Medulla oblongata (tissue), 1 donor: ENCODE measurements around the gene ZFAND3.
"Not testable (repeated sequence)": the region's sequence is repeated elsewhere in the genome, so short reads cannot be mapped to it uniquely, and the experiment has no call there.

Source experiments
- DNase-seq: peaks from one replicate; pipeline ENCODE4 v3.0.0-alpha.2; 2015; ENCODE audit errors: extremely low spot score

The ZFAND3 gene

DNA sequence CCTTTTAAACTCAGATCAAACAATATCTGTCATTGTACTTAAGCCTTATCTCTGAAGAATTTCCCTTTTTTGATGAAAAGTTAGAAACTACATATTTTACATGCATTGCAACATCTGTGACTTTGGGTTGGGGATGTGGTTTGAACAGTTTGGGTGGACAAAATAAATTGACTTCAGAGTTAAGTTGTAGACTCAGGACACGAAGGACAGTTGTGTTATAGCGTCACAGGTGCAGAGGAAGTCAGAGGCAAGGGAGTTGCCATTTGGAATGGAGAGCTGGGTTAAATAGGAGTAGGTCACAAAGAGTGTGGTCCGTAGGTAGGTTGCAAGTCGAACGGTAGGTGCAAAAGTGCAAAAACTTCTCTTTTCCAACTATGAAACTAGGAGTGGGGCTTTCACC lies 46.0 kb downstream of the ZFAND3 start:
- no peak for DNase-seq

DNA sequence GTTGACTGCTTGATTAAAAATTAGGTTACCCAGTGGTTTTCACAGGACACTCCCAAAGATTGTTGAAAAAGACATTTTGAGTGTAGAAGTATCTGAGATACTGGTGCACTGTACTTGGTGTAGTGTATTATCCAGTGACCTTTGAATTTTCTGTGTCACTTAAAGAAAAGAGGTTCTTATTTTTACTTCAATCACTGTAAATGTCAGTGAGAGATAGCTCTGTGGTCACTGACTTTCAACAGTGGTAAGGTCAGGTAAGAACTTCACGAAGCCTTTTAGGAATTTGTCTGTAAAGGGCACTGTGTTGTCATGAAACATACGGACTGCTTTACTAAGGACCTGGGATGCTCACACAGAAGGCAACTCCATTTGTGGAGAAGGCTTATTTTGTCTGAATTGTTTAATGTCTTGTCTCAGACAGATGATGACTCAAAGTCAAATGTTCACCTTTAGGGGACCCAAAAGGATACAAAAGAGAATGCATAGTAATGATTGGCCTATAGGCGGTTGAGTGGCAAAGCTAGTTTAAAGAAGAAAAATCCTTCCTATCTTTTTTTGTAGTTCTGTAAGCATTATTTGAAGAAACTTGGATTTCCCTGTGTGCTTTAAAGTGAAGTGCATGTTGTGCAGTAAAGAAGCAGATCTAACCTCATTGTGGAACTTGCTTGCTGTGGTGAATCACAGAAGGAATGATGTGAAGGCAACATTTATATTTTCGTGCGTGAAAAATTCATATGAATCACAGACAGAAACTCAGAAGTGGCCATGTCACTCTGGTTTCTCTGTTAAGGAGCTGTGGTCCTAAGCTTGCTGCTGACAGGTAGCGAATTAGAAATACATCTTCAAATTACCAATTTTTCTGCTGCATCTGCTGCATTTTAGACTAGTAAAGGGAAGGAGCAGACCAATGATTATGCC lies 47.3 kb downstream of the ZFAND3 start:
- DNase-seq = no peak

DNA sequence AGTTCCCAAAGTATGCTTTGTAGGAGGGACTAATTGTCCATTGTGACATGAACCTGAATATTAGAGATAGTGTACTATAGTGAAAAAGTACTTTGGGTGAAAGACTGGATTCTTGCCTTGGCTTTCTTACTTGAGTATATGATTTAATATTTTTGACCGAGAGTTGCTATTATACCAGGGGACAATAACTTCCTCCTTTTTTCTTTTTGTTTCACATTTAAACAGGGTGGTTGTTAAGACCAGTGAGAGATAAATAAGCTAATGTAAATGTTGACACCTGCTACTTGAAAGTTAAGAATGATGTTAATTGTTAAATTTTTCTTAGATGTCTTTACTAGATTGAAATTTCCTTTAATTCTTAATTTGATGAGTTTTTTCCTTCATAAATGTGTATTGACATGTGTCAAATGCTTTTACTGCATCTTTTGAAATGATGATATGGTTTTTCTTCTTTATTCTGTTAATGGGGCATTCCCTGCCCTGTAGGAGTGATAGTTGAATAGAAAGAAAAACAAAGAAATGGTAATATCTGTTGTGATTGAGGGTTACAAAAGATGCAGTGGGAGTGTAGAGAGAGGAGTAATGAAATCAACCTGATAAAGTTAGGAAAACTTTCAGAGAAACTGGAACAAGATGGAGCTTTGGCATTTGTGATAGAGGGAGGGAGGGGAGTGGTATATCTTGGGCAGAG lies 48.4 kb downstream of the ZFAND3 start:
- DNase-seq = no peak

DNA sequence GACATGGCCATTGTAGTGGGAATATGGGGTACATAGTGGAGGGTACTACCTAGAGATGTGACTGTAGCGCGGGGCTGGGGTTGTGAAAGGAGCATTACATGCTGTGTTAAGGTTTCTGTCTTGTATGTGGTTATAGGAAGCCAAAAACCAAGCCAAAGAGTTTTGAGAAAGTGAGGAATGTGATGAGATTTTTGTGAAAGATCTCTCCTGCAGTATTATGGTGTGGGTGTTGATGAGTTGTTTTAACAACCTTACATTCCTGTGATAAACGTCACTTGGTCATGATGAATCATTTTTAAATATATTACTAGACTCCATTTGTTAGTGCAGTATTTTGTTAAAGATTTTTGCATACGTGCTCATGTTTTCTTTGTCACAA lies 48.9 kb downstream of the ZFAND3 start:
- no peak for DNase-seq

DNA sequence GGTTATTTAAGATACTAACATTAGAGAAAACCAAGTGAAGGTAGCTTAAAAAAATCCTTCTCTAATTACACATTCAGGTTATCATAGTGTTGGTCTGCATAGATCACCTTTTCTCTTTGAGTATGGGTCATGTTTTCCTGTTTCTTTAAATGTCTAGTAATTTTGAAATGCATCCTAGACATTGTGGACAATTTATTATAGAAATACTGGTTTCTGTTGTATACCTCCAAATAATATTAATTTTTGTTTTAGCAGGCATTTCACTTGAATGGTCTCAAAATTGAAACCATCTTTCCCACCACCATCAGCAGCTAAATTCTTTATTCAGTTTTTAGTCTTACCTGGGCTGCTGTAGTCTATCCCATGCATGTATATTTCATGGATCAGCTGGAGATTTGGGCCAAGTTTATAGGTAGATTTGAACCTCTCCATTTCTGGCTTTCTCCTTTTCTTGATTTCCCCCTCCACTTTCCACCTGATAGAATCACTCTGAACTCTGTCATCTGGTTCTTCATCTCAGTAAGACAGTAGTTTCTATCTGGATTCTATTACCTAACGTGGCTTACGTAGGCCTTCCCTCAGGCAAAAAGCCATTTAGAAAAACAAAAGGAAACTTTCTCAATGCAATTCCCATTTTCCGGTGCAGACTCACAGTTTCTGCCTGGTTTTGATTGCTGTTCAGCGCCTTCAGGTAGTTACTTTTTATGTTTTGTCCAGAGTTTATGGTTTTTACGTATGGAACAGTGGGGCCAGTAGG lies 52.3 kb downstream of the ZFAND3 start:
- no peak for DNase-seq

DNA sequence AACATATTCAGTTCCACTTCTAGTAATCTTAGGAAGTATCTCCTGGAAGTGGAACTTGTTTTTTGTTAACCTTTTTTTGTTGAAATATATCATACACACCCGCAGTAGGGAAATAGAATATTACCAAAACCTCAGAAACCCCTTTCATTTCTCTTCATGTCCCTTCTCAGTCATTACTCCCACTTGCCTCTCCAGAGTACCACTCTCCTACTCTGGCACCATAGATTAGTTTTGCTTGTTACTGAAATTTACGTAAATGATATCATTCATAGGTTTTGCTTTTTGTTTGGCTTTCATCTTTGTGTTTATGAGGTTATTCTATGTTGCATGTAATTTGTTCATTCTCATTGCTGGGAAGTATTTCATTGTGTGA lies 52.8 kb downstream of the ZFAND3 start:
- no peak for DNase-seq

DNA sequence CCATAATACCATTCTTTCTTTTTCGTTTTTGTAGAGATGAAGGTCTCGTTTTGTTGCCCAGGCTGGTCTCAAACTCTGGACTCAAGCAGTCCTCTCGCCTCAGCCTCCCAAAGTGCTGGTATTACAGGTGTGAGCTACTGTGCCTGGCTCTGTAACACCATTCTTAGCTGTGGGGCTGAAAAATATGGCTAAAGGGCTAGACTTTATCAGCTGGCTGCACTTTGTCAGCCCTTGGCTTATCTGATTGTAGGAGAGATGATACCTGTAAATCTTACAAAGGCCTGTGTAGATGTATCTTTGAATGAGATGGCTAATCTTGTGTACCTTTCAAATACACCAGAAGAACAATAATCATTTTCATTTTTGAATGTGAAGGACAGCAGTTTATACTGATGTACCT lies 55.2 kb downstream of the ZFAND3 start:
- no peak for DNase-seq

DNA sequence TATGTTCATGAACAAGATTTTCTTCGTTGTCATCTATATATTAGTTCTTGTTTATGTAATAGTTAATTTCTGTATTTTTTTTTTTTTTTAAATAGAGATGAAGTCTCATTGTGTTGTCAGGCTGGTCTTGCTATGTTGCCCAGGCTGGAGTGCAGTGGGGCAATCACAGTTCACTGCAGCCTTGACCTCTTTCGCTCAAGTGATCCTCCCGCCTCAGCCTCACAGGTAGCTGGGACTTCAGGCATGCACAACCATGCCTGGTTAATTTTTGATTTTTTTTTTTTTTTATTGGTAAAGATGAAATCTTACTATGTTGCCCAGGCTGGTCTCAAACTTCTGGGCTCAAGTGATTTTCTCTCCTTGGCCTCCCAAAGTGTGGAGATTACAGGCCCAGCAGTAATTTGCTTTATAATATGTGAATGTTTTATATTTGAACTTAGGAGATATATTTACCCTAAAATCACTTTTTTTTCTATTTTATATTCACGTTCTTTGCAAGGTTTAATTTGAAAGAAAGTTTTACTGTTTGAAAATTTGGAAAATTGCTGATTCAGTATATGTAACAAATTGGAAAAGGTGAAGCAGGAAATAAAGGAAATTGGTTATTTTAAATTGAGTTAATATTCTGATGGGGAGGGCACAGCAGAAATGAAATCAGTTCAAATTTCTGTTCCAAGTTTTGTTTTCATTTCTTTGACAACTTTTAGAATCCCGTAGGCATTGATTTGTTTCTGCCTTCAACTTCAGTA lies 56.2 kb downstream of the ZFAND3 start:
- no peak for DNase-seq

DNA sequence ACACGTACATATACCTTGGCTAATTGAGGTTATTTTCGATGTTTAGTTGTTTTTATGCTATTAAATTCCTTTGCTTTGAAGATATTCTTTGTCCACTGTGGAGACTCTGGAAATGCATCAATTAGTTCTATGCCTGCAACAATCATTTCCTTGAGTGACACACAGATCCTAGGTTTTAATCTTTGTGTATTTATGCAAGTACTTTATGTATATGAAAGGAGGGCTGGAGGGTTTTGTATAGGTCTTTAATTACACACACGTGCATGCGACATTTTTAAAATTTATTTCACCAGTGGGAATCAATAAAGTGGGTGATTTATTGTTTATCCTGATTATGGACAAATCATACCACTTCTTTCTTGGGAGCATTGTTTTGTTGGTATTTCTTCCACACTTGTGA lies 57.3 kb downstream of the ZFAND3 start:
- DNase-seq = no peak

DNA sequence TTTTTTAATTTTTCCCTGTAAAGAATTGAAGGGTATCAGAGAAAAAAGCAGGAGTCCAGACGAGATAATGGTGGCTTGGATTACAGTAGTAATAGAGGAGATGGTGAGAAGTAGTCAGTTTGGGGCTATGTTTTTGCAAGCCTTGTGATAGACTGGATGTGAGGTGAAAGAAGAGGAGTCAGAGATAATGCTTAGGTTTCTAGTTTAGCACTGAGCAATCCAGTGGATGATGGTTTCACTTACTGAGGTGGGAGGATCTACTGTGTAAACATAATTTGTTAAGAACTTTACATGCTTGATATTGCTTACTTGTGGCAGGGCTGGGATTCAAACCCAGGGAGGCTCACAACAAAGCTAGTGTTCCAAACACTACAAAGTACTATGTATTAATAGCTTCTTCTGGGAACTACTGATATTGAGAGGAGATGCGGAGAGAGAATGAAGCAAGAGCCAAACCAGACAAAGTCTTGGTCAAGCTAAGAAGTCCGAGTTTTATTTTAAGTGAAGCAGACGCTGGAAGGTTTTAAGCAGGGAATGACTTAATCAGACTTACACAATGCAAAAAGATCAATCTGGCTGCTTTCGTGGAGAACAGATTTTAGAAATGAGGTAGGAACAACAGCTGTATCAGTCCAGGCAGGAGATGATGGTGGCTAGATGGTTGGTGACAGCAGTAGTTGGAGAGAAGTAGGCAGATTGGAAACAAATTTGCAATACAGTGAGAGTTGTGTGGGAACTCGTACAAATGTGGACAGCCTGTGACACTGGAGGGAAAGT lies 58.0 kb downstream of the ZFAND3 start:
- DNase-seq = no peak

DNA sequence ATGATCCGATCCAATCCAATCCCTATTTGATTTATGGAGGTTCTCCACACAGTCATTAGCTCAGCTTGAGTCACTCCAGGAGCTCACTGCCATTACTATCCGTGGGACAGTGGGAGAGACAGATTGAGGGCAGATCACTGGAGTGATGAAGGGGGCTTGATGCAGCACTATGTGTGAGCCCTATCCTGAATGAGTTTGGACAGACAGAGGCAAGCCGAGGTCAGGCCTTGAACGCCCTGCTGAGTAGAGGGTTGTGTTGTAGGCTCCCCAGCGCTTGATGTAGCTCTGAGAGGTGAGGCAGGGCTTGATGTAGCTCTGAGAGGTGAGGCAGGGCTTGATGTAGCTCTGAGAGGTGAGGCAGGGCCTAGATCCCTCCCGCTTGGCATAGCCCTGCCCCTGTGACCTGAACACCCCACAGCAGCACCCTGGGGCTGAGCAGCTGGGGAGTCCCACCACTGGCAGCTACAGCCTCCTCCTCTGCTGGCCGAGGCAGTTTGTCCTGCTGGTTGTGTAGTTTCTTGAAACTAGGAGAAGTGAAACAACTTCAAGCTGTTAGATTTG lies 58.7 kb downstream of the ZFAND3 start:
- DNase-seq = no peak

DNA sequence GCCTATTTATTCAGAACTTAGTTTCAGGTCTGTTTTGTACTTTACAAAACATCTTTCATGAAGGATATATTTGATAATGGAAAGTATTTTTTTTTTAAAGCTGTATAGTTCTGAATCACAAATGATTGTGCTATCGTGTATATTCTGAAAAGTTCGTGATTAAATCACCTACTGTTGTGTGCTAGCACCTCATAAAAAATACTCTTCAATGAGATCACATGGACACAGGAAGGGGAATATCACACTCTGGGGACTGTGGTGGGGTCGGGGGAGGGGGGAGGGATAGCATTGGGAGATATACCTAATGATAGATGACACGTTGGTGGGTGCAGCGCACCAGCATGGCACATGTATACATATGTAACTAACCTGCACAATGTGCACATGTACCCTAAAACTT lies 61.1 kb downstream of the ZFAND3 start:
- not testable (repeated sequence) for DNase-seq

DNA sequence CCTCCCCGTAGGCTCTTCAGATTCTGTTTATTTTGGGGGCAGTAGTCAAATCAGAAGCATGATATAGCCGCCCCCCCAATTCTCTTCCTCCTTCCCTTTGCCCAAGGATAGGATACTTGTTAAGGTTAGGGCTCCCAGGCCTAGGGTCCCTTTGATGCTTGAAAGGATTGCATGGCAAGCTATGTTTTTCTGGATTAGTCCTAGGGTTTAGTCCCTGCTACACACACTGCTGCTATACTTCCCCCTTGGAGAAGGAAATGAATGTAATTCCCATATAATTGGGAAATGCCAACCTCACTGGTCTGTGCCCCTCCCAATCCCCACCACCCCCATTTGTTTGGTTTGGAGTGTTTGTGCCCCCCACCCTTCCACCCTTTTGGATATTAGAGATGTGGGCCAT lies 62.8 kb downstream of the ZFAND3 start:
- DNase-seq = no peak

DNA sequence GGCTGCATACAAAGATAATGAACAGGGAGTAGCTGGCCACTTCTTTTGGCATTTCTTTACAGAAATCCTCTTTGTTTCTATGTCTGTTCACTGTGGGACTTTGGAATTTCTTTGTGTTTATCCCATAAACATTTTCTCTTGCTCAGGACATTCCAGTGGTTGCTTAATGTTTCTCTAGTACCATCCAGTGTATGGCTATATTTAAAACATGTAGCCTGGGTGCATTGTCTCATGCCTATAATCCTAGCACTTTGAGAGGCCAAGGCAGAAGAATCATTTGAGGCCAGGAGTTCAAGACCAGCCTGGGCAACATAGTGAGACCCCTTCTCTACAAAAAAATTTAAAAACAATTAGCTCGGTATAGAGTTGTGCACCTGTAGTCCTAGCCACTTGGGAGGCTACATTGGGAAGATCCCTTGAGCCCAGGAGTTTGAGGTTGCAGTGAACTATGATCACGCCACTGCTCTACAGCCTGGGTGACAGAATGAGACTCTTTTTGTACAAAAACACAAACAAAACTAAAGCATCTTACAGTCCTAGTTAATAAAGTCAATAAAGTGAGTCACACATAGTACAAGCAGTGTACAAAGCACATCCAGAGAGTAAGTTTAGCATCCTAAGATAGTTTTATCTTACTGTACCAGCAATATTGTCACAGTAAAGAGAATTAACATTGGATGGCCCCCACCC lies 63.3 kb downstream of the ZFAND3 start:
- DNase-seq = no peak

DNA sequence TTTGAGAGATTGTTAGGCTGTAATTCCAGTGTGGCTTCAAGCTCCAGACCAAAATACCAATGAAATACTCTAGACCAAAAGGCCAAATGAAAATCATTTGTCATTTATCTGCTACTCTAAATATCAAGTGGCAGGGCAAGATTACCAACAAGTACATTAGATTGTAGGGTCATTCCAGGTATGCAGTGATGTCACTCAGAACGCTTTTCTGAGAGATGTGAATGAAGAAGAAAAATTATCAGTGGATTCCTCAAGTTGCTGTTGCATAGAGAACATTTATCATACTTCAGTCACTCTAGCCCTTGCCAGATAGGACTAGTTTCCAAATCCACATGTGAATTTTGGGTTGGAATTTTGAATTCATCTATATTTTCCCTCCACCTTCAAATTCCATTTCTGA lies 65.0 kb downstream of the ZFAND3 start:
- no peak for DNase-seq

DNA sequence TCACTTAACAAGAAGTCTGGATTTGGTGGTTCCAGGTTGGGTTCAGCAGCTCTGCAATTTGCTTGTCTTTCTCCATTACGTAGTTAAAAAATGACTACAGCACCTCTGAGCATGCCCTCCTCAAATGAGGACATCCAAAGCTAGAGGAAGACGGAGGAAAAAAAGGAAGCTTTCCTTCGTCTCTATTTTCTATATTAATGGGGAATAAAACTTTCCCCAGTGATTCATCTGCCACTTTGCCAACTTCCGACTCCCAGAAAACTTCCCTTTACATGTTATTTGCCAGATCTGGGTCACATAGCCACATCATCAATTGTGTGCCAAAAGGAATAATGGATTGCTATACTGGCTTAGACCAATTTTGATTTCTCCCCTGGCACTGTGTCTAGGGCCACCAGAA lies 69.5 kb downstream of the ZFAND3 start:
- DNase-seq = no peak

DNA sequence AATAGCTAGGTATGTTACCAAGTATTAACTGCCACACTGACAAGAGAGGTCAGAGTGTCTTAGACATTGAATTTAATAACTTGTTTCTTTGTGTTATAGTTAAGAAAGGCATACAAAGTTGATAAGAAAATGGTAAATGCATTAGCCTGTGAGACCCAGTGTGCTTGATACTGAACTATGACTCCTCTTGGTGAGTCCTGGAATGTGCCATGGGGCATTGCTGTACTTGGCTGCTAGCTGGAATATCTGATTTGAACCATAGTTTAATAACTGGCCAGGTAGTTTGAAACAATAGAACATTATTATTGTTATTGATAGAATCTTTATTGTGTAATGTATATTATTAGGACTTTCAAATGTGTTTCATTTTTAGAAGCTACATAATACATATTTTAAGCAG lies 70.0 kb downstream of the ZFAND3 start:
- DNase-seq = no peak

DNA sequence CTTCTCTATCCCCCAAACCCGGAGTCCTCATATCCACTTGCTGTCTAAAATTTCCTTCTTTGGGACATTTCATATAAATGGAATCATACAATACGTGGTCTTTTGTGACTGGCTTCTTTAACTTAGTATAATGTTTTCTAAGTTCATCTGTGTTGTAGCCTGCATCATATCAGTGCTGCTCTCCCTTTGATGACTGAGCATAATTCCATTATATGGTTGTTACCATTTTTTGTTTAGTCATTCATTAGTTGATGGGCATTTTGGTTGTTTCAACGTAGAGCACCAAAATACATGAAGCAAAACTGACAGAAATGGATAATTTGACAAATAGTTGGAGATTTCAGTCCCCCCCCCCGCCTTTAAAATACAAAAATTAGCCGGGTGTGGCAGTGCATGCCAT lies 71.5 kb downstream of the ZFAND3 start:
- no peak for DNase-seq

DNA sequence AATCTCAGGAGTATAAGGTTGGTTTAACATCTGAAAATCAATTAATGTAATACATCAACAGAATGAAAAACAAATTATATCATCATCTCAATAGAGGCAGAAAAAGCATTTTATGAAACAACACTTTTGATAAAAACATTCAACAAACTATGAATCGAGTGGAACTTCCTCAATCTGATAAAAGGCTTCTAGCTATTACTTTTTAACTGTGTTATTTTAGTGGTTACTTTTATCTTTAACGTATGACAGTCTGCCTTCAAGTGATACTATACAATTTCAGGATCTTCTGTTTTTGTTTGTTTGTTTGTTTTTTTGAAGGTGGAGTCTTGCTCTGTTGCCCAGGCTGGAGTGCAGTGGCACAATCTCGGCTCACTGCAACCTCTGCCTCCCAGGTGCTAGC lies 73.7 kb downstream of the ZFAND3 start:
- DNase-seq = no peak

DNA sequence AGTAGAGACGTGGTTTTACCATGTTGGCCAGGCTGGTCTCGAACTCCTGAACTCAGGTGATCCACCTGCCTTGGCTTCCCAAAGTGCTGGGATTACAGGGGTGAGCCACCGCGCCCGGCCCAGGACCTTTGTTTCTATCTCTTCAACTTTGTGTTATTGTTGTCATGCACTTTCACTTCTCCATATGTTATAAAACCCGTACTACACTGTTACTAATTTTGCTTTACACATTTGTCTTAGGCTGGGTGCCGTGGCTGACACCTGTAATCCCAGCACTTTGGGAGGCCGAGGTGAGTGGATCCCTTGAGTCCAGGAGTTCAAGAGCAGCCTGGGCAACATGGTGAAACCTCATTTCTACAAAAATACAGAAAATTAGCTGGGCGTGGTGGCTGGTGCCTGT lies 74.2 kb downstream of the ZFAND3 start:
- DNase-seq = not testable (repeated sequence)
